ENCODE data around the gene SF3B2. TPM values are rescaled to one million over a fixed set of nuclear protein-coding genes. Genes with fewer than 3 reads are reported as not detected.

SF3B2 gene
- total and polyA plus RNA-seq, 8 donors = 64.4 to 118 (median 83.3) TPM

DNA sequence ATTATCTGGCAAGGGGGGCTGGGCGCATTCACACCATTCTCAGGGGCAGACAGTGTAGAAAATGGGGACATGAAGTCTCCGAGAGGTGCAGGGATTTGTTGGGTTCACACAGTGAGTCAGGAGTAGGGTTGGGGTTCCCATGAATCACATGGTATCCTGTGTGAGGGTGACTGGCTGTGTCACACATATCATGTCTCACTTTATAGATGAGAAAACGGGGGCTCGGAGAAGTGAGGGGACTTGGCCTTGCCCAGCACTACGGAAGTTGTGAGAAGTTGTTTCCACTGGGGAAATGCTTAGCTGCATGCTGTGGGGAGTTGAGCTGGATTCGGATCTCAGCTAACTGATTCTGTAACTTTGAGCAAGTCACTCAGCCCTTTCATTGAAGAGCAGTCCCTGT, 7.4 kb upstream of the SF3B2 start:
- H3K27me3 ChIP-seq = no peaks in the 10 kb centered on the region
- H3K9me3 ChIP-seq = no peaks in the 10 kb centered on the region
- no peak overlapping the region for H3K4me3 ChIP-seq
- ATAC-seq = peak in 1 of 4 donors; percentile 7
- DNase-seq = no peak
- H3K36me3 ChIP-seq = no peaks in the 10 kb centered on the region
- H3K27ac ChIP-seq = no peak overlapping the region
- FAIRE-seq = no peak
- intact Hi-C loops (cut with DNase I) = no loop called here
- TF ChIP-seq, protein P1, sequence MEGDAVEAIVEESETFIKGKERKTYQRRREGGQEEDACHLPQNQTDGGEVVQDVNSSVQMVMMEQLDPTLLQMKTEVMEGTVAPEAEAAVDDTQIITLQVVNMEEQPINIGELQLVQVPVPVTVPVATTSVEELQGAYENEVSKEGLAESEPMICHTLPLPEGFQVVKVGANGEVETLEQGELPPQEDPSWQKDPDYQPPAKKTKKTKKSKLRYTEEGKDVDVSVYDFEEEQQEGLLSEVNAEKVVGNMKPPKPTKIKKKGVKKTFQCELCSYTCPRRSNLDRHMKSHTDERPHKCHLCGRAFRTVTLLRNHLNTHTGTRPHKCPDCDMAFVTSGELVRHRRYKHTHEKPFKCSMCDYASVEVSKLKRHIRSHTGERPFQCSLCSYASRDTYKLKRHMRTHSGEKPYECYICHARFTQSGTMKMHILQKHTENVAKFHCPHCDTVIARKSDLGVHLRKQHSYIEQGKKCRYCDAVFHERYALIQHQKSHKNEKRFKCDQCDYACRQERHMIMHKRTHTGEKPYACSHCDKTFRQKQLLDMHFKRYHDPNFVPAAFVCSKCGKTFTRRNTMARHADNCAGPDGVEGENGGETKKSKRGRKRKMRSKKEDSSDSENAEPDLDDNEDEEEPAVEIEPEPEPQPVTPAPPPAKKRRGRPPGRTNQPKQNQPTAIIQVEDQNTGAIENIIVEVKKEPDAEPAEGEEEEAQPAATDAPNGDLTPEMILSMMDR (IDR thresholded peaks at IDR 0.05) = no peak
- no peaks in the 10 kb centered on the region for H3K4me1 ChIP-seq
- 35 to 38% methylated on average over 6 of the region's 6 CpGs for WGBS, 2 donors

DNA sequence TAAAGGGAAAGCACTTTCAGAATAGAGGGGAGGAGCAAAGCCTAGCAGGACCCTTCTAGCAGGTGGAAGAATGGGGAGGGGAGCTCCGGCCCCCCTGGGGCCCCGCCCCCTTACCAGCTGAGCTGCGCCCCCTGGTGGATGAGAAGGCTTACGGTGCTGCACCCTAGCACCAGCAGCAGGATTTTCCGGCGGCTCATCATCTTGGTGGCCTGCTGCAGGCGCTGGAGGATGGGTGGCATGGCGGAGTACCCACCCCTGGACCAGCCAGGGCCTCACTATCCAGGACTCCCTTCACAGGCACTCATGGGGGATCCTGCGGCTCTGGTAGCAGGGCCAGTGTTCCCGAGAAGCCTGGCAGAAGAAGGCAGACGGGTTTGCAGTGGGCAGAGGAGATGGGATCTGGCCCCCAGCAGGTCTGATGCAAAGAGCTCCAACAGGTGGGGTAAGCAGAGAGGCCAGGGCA, 7.0 kb upstream of the SF3B2 start:
- intact Hi-C loops (cut with DNase I) = no loop called here
- no peaks in the 10 kb centered on the region for H3K36me3 ChIP-seq
- DNase-seq = peak; percentile 63 to 92 (median 80)
- TF ChIP-seq, protein P1 (IDR thresholded peaks at IDR 0.05) = peak; percentile 89 to 97 (median 94)
- peak; percentile 83 to 96 (median 88) for ATAC-seq
- FAIRE-seq = no peak
- no peak overlapping the region for H3K27ac ChIP-seq
- H3K27me3 ChIP-seq = no peaks in the 10 kb centered on the region
- H3K4me3 ChIP-seq = no peak overlapping the region
- no peaks in the 10 kb centered on the region for H3K9me3 ChIP-seq
- WGBS, 2 donors = 14% methylated on average over 11 of the region's 11 CpGs
- H3K4me1 ChIP-seq = no peaks in the 10 kb centered on the region

DNA sequence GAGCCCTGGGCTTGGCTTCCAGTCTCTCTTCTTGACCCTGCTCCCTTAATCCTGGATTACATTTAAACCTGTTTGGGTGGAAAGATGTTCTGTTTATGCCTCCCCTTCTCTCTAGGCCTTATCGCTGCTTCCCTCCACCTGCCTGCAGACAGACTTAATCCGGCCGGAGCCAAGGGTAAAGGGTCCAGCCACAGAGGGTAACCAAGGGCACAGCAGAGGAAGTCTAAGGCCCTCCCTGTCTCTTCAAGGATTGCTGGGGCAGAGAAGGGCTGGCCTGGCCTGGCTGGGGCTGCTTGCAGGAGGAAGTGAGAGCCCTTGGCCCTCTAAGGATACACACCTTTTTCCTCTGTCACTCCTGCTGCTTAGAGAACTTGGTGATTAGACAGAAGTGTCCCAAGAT, 5.3 kb upstream of the SF3B2 start:
- no peak for DNase-seq
- Histone ChIP-seq H3K27me3 (no peaks in the 10 kb centered on the region), H3K4me1 (peaks cover 5 to 7% (median 5%) of the 10 kb centered on the region in 3 donors), H3K4me3 (no peak overlapping the region), H3K36me3 (no peaks in the 10 kb centered on the region), H3K9me3 (no peaks in the 10 kb centered on the region), H3K27ac (peak overlapping the region in 2 of 4 donors; percentile 5)
- intact Hi-C loops (cut with DNase I) = no loop called here
- TF ChIP-seq, protein P1 (IDR thresholded peaks at IDR 0.05) = no peak
- ATAC-seq = no peak
- no peak for FAIRE-seq
- 85 to 97% methylated on average over 3 of the region's 3 CpGs for WGBS, 2 donors

DNA sequence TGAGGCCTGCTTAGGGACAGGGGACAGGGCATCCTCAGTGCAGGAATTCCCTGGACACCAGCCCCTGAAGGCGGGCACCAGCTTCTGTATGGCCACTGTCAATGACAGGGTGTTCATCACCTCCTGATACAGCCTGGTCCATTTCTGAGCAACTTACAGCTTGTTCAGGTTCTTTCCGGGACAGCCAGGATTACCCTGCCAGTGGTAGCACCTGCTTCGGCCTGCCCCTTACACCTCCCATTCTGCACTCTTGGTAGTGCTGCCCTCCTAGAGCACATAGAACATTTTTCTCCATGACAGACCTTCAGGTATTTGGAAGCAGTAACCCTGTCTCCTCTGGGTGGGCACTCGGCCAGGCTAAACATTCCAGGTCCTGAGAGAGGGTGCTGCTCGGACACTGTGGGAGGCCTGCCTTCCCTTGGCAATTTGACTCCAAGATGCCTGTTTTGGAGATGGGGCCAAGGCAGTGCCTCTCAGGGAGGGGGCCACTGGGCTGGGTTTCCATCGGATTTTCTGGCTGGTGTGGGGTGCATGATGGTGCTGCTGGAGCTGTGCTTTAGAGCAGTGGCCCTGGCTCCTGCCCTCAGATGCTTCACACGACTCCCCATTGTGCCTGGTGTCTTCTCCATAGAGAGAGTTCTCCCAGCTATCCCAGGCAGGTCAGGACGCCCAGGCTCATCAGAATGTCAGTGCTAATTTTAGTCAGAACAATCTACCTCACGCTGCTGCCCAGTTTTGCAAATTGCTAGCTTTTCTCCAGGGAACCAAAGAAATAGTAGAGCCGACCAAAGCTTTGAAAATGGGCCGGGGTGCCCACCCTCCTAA, 4.4 kb upstream of the SF3B2 start:
- intact Hi-C loops (cut with DNase I) = no loop called here
- peaks cover 5 to 7% (median 5%) of the 10 kb centered on the region in 3 donors for H3K4me1 ChIP-seq
- no peaks in the 10 kb centered on the region for H3K27me3 ChIP-seq
- peak overlapping the region in 2 of 4 donors; percentile 5 to 16 for H3K27ac ChIP-seq
- TF ChIP-seq, protein P1 (IDR thresholded peaks at IDR 0.05) = no peak
- ATAC-seq (no peak), FAIRE-seq (no peak), DNase-seq (peak in 3 of 6 donors; percentile 53 to 71 (median 68))
- H3K36me3 ChIP-seq = no peaks in the 10 kb centered on the region
- no peak overlapping the region for H3K4me3 ChIP-seq
- WGBS, 2 donors = 51 to 63% methylated on average over 11 of the region's 11 CpGs
- H3K9me3 ChIP-seq = no peaks in the 10 kb centered on the region
